ENCODE measurements around the gene NELL1.

DNA sequence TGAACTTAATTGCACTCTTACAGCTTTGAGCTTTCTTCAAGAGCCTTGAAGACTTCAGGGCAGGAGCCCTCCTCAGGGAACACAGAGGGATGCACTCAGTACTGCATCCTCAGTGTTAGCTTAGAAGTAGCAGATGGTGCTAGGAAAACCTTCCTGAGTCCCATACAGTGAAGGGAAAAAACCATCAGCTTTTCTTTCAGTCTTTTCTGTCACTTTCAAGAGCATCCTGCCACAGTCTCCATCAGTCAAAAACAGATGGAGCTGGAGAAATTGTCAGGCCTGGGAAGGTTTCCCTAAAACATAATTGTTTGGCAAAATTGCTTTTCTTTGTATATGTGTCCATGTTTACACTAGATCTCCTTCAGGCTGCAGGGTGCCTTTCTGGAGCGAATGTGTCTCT, 384.1 kb downstream of the NELL1 start:
- TF ChIP-seq, protein P1, sequence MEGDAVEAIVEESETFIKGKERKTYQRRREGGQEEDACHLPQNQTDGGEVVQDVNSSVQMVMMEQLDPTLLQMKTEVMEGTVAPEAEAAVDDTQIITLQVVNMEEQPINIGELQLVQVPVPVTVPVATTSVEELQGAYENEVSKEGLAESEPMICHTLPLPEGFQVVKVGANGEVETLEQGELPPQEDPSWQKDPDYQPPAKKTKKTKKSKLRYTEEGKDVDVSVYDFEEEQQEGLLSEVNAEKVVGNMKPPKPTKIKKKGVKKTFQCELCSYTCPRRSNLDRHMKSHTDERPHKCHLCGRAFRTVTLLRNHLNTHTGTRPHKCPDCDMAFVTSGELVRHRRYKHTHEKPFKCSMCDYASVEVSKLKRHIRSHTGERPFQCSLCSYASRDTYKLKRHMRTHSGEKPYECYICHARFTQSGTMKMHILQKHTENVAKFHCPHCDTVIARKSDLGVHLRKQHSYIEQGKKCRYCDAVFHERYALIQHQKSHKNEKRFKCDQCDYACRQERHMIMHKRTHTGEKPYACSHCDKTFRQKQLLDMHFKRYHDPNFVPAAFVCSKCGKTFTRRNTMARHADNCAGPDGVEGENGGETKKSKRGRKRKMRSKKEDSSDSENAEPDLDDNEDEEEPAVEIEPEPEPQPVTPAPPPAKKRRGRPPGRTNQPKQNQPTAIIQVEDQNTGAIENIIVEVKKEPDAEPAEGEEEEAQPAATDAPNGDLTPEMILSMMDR (conservative IDR thresholded peaks at IDR 0.05 in 1 of 2, IDR thresholded peaks at IDR 0.05 in 1 of 2; ENCODE audit: extremely low read depth in 1 of 2, insufficient read depth in 1 of 2, low read depth in 1 of 2, low read length in 2 of 2) = no peak
- no peak for TF ChIP-seq EZH2 (IDR thresholded peaks at IDR 0.05; ENCODE audit: borderline replicate concordance, low read length)

Measured in mammary epithelial cell (primary cell).